Measurements from ENCODE around the gene GPR161.

DNA sequence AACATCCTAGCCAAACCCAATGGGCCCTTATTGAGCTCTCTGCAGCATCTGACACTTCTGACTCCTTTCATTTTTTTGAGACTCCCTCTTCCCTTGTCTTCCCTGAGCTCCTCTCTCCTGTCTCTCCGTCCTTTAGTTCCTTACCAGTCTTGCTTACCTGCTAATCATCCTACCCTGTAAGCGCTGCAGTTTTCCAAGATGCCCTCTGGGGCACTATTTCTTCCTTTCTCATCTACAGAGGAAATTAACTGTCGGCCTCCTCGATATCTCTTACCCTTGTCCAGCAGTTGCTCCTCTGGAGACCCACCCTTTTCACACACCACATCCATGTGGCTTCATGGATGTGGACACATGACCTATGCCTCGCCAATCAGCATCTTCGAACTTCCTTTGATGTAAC lies 6.8 kb downstream of the GPR161 start:
- TF ChIP-seq EZH2phosphoT487 (IDR thresholded peaks at IDR 0.05; ENCODE audit: insufficient read depth, low read depth): no peak
- no peak for TF ChIP-seq EZH2 (IDR thresholded peaks at IDR 0.05; ENCODE audit: insufficient read depth, poor library complexity, severe bottlenecking)
